ENCODE results near the gene TNFAIP3.

GRCh38 chr6:137875058-137875520 lies 8.0 kb downstream of the TNFAIP3 start:
- TF ChIP-seq, protein P1, sequence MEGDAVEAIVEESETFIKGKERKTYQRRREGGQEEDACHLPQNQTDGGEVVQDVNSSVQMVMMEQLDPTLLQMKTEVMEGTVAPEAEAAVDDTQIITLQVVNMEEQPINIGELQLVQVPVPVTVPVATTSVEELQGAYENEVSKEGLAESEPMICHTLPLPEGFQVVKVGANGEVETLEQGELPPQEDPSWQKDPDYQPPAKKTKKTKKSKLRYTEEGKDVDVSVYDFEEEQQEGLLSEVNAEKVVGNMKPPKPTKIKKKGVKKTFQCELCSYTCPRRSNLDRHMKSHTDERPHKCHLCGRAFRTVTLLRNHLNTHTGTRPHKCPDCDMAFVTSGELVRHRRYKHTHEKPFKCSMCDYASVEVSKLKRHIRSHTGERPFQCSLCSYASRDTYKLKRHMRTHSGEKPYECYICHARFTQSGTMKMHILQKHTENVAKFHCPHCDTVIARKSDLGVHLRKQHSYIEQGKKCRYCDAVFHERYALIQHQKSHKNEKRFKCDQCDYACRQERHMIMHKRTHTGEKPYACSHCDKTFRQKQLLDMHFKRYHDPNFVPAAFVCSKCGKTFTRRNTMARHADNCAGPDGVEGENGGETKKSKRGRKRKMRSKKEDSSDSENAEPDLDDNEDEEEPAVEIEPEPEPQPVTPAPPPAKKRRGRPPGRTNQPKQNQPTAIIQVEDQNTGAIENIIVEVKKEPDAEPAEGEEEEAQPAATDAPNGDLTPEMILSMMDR (IDR thresholded peaks at IDR 0.05), result no peak
- TF ChIP-seq POLR2AphosphoS5 (IDR thresholded peaks at IDR 0.05), result no peak
